Activated CD4-positive, alpha-beta T cell treated with anti-CD3 and anti-CD28 coated beads, Interleukin-2, amount 50 U/mL, for 4 hours (primary cell): Measurements from ENCODE around the gene KRTAP20-1.

ENCODE experiments used
- DNase-seq, 2 experiments: peaks; one replicate each; pipeline ENCODE4 v3.0.0-alpha.2; 2020

KRTAP20-1 gene

GRCh38 chr21:30652891-30653290 lies 36.7 kb downstream of the KRTAP20-1 start:
- no peak for DNase-seq
